Activated naive CD4-positive, alpha-beta T cell treated with anti-CD3 and anti-CD28 coated beads, Interleukin-2, amount 50 U/mL, for 72 hours (primary cell): Measurements from ENCODE around the gene TMPRSS15. TPM values are rescaled to one million over a fixed set of nuclear protein-coding genes. Genes with fewer than 3 reads are reported as not detected.
A peak's percentile ranks its signal among the peaks of the same experiment; 100 is the strongest.

ENCODE experiments used
- ATAC-seq, 2 donors: fragments of 150-1000 bp; cut with Tn5 transposase; 2 replicates each; pipeline ENCODE4 v1.10.0; 2021; ENCODE audit warnings: mild to moderate bottlenecking in 2 of 2, moderate library complexity in 2 of 2
- DNase-seq, 2 donors: peaks; one replicate each; pipeline ENCODE4 v3.0.0; 2021 to 2022; ENCODE audit warnings: low spot score in 2 of 2
- H3K27ac Mint-ChIP-seq, 2 donors: one replicate each; pipeline ENCODE4 v1.8.0; 2022; ENCODE audit warnings: mild to moderate bottlenecking in 2 of 2, mixed read lengths in 2 of 2
- H3K36me3 Mint-ChIP-seq, 2 donors: one replicate each; pipeline ENCODE4 v1.8.0; 2022; ENCODE audit warnings: mixed read lengths in 2 of 2
- H3K9me3 Mint-ChIP-seq, 2 donors: one replicate each; pipeline ENCODE4 v1.8.0; 2022; ENCODE audit warnings: mixed read lengths in 2 of 2
- total RNA-seq, 2 donors: library from RNA; stranded (reverse); gene quantifications; one replicate each; pipeline ENCODE4 v1.2.3, GENCODE V29; 2022

The TMPRSS15 gene
- total RNA-seq, 2 donors from 2014 or later, result not detected

DNA sequence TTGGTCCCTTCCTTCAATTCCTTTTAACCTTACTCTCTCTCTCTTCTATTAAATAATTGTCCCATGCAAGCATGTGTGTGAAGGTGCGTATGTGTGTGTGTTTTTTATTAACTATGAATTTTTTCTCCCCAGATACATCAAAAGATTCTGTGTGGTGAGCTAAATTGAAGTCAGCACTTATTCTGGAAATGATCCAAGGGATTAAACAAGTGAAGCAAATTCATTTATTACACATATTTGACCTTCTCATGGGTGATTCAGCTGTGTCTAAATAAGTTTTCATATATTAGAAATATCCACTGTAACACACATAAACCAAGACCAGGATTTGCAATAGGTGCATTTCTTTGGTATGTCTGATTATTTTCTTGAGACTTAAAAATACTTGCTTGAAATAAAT is 134.7 kb downstream of the TMPRSS15 start:
- Mint-ChIP-seq H3K27ac (no peak overlapping the region), H3K36me3 (no peaks in the 10 kb centered on the region), H3K9me3 (peaks cover 2 to 10% of the 10 kb centered on the region in 2 donors)
- DNase-seq, result no peak
- no peak for ATAC-seq

DNA sequence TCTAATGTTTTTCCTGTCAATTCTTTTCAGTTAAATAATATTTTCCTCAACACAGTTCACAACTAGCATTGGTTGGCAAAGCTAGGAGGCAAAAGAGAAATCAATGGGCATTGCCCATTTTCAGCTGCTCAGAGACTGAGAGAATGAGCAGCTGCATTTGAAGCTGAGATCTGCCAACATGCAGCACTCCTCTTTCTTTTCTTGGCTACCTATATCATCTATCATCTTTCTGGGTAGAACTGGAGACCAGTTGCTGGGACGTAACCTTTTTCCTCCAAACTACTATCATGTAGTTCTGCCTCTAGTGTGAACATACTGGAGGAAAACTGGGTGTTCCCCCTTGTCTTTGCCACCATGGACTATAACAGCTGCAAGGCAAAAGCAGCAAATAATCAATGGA is 136.1 kb downstream of the TMPRSS15 start:
- H3K9me3 Mint-ChIP-seq, result peaks cover 2 to 10% of the 10 kb centered on the region in 2 donors
- DNase-seq (no peak), ATAC-seq (no peak)
- H3K36me3 Mint-ChIP-seq, result no peaks in the 10 kb centered on the region
- H3K27ac Mint-ChIP-seq, result no peak overlapping the region

DNA sequence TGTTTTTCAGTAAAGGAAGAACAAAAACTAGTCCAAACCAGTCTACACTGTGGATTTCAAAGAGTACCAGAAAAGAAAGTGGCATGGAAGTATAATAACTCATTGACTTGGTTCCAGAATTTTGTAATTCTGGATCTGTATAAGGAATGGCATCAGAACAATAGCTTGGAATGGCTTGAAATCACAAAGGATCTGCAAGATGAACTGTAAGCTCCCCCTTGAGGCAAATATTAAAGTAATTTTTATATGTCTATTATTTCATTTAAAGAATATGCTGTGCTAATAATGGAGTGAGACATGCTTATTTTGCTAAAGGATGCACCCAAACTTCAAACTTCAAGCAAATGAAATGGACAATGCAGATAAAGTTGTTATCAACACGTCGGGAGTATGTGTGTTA is 137.6 kb downstream of the TMPRSS15 start:
- DNase-seq (no peak), ATAC-seq (no peak)
- Mint-ChIP-seq H3K9me3 (peaks cover 2 to 10% of the 10 kb centered on the region in 2 donors), H3K27ac (no peak overlapping the region), H3K36me3 (no peaks in the 10 kb centered on the region)

DNA sequence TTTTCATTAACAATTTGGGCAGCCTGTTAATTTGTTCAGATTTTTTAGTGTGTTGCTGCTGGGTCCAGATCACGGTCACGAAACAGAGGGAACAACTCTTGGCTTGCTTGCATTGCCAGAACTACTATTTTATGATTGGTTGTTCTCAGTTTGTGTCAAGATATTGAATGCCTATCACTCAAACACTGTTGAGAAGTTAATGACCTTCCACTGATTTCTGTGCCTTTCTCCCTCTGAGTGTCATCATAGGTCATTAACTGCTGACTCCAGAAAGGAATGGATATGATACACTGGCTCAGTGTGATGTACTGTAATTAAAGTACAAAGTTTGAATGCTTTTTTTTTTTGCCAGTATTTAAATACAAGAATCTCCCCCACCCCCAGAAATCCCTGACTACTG is 149.8 kb downstream of the TMPRSS15 start:
- no peaks in the 10 kb centered on the region for H3K9me3 Mint-ChIP-seq
- ATAC-seq (no peak), DNase-seq (no peak)
- H3K27ac Mint-ChIP-seq, result no peak overlapping the region
- H3K36me3 Mint-ChIP-seq, result no peaks in the 10 kb centered on the region

DNA sequence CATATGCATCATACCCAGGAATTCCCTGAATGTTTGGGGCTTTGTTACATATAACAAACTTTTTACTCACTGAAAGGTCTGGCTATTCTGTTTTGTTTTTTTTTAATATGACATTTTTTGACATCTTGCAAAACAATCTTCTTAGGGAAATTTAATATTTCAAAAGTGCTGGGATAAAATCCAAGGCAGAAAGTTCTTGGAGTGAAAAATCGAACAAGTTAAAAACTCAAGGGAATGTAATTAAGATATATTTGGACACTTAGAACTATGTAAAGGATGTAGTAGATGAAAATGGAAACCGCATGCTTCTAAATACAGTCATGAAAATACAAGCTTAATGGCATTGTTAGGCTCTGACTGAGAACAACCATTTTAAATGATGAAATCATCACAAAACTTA is 150.4 kb downstream of the TMPRSS15 start:
- no peak for ATAC-seq
- DNase-seq, result no peak
- no peaks in the 10 kb centered on the region for H3K9me3 Mint-ChIP-seq
- no peaks in the 10 kb centered on the region for H3K36me3 Mint-ChIP-seq
- no peak overlapping the region for H3K27ac Mint-ChIP-seq

DNA sequence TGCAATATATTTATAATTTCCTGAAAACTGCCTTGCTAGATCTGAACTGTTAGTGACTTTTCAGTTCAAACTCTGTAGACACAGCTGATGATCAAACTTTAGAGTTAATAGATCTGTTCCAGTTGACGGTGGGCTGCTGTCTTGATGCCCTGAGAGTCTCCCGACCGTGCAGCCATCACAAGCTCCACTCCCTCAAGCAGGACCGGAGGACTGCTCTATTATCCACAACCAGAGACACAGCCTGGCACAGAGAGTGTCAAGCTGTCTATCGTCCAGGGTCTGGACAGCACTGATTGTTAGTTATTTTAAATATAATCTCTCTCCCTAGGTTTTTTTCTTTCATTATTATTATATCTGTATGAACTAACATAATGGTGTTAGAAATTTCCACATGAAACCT is 150.9 kb downstream of the TMPRSS15 start:
- peak; percentile 45 to 55 for ATAC-seq
- Mint-ChIP-seq H3K27ac (no peak overlapping the region), H3K36me3 (no peaks in the 10 kb centered on the region), H3K9me3 (no peaks in the 10 kb centered on the region)
- DNase-seq, result no peak

DNA sequence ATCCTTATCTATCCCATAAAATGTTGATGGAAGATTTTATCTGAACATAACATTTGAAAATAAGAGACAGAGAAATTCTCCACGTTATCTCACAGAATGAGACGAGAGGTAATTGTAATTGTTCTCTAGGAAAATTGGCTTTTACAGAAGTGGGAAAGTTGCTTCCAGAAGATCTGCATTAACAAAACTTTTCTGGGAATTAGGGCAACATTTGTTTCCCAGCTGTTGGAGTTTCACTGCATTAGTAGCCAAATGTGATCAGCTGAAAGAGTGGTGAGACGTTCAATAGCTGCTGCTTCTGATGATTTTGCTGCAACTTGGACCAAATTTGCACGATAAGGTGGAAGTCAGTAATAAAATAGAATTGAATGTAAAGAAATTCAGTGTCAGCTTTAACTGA is 151.3 kb downstream of the TMPRSS15 start:
- DNase-seq (no peak), ATAC-seq (peak in 1 of 2 donors; percentile 20)
- H3K27ac Mint-ChIP-seq, result no peak overlapping the region
- H3K9me3 Mint-ChIP-seq, result no peaks in the 10 kb centered on the region
- no peaks in the 10 kb centered on the region for H3K36me3 Mint-ChIP-seq

DNA sequence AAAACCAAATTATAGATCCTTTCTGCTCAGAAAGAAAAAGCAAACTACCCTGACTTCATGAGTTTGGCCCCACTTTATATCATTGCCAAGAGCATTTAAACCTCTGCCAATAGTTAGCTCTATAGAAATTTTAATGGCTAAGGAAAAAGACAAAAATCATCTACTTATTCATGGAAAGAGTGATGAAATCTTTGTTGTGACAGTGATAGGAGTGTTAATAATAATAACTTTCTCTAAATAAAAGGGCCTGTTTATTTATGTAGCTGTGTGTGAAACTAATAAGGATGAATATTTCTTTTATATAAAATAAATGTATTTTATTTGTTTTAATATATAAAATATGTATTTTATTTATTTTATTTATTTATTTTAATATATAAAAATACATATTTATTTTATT is 152.5 kb downstream of the TMPRSS15 start:
- ATAC-seq, result no peak
- no peak overlapping the region for H3K27ac Mint-ChIP-seq
- DNase-seq, result no peak
- peaks cover 0 to 5% of the 10 kb centered on the region in 2 donors for H3K36me3 Mint-ChIP-seq
- no peaks in the 10 kb centered on the region for H3K9me3 Mint-ChIP-seq

DNA sequence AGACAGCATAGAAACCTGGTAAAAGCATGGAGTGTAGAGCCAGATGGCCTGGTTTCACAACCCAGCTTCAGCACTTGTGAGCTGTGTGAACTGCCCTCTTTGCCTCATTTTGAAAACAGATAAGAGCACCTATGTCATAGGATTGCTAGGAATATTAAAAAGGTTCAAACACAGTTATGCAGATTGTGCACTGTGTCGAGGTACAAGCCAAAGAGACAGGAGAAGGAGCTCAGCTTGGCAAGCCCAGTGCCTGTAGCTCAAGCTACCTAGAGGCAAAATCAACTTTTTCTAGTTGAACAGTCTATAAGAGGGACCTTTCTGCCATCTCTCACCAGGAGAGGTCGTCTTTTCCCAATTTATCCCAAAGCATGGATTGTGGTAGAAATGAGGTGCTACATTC is 153.9 kb downstream of the TMPRSS15 start:
- DNase-seq (no peak), ATAC-seq (peak; percentile 68 to 79)
- Mint-ChIP-seq H3K36me3 (peaks cover 0 to 11% of the 10 kb centered on the region in 2 donors), H3K27ac (no peak overlapping the region), H3K9me3 (no peaks in the 10 kb centered on the region)

DNA sequence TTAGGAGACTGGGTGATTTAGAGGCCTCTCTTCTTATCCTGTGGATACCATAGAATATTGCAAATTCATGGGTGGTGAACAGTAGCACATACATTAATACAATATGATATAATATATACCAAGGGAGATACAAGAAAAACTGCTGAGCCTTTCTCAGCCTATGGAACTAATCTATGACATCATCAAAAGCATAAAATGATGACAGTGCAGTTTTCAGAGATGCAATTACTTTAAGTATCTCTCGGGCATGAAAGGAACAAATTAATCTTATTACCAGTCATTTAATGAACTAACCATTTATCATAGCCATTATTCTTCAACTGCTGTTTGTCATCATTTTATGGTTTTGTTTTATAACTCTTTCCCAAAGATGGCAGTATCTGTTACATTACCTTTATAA is 155.4 kb downstream of the TMPRSS15 start:
- Mint-ChIP-seq H3K27ac (no peak overlapping the region), H3K36me3 (peaks cover 6 to 19% of the 10 kb centered on the region in 2 donors), H3K9me3 (no peaks in the 10 kb centered on the region)
- DNase-seq (no peak), ATAC-seq (no peak)

DNA sequence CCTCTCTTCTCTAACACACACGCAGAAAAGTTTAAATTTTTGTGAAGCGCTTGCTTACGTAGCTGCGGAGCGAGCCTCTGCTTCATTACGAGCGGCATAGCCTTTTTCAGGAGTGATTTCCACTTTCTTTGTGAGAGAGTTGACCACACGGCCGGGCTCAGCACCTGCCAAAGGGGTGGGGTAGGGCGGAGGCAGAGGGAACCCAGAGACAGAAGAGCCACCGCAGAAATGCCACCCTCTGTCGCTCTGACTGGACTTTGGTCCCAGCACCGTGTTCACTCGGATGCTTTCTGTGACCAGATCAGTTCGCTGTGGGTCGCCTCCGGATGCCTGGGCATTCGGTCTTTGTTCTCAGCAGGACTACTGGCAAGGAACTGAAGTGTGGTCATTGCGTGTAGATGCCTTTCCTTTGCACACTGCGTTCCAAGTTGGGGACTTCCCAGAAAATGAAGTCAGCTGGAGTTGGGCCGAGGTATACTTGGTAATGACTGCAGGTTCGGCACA is 158.1 kb downstream of the TMPRSS15 start:
- no peak overlapping the region for H3K27ac Mint-ChIP-seq
- DNase-seq (no peak), ATAC-seq (no peak)
- H3K9me3 Mint-ChIP-seq, result no peaks in the 10 kb centered on the region
- H3K36me3 Mint-ChIP-seq, result peaks cover 6 to 19% of the 10 kb centered on the region in 2 donors

DNA sequence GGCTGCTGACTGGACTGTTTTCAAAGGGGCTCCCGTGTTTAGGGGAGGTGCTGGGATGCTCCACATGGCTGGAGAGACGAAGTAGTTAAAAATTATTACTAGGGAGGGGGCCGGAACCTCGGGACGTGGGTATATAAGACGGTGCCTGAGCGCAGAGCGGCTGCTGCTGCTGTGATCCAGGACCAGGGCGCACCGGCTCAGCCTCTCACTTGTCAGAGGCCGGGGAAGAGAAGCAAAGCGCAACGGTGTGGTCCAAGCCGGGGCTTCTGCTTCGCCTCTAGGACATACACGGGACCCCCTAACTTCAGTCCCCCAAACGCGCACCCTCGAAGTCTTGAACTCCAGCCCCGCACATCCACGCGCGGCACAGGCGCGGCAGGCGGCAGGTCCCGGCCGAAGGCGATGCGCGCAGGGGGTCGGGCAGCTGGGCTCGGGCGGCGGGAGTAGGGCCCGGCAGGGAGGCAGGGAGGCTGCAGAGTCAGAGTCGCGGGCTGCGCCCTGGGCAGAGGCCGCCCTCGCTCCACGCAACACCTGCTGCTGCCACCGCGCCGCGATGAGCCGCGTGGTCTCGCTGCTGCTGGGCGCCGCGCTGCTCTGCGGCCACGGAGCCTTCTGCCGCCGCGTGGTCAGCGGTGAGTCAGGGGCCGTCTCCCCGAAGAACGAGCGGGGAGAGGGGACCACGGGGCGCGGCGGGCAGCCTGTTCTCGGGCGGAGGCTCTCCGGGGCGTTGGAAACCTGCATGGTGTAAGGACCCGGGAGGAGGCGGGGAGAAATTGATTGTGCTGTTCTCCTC is 158.7 kb downstream of the TMPRSS15 start, which contains the start of gene CHODL:
CHODL (plus strand) TSS at position 163 of the 793 bp plus-strand sequence; CDS start at position 554, 391 bp downstream.
- Mint-ChIP-seq H3K27ac (no peak within 1 kb of the TSS), H3K9me3 (no peaks in the 10 kb centered on the region), H3K36me3 (peaks cover 6 to 19% of the 10 kb centered on the region in 2 donors)
- ATAC-seq (no peak), DNase-seq (no peak)

DNA sequence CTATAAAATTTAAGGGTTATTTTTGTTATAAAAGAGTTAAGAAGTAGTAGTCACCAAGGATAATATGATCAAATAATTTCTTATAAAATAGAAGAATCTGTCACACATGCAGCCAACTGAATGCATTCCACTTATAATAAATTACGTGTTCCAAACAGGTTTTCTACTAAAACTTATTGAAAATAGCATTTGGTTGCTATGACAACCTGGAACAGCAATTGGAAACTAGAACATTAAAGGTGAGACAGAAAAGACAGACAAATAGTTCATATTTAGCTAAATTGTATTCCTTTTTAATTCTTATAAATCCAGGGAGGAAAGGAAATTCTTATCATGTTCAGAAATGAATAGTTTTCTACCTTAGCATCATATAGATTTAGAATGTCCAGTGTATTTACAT is 168.0 kb downstream of the TMPRSS15 start:
- peaks cover 5 to 7% of the 10 kb centered on the region in 2 donors for H3K9me3 Mint-ChIP-seq
- no peak for DNase-seq
- no peak overlapping the region for H3K27ac Mint-ChIP-seq
- no peaks in the 10 kb centered on the region for H3K36me3 Mint-ChIP-seq
- ATAC-seq, result no peak

DNA sequence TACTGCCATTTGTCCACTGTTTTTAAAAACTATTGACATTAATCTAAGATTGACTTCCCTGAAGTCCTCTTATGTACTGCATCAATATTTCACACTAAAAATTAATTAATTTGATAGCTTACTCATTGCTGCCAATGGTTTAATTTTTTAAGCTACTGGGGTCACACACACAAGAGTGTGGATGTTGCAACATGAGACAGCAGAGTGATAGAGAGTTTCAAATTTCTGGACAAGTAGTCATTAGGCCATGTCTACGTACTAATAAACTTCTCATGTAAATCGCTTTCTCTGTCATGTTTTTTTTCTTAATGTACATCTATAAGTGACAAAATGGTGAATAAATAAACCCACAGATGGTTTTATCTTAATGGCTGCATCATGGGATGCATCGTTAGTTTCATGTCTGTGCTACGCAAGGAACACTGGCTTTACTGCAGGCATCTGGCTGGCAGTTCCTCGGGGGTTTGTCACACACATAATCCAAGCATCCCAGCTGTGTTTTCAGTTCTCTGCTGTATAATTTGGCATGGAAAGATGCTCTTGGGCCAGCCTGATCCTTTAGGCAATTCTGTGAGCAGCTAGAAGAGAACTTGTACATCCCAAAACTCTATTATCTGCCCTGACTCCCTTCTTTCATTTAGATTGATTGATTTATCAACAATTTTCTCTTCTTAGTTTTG is 175.4 kb downstream of the TMPRSS15 start:
- ATAC-seq (no peak), DNase-seq (no peak)
- Mint-ChIP-seq H3K9me3 (no peaks in the 10 kb centered on the region), H3K36me3 (no peaks in the 10 kb centered on the region), H3K27ac (no peak overlapping the region)

DNA sequence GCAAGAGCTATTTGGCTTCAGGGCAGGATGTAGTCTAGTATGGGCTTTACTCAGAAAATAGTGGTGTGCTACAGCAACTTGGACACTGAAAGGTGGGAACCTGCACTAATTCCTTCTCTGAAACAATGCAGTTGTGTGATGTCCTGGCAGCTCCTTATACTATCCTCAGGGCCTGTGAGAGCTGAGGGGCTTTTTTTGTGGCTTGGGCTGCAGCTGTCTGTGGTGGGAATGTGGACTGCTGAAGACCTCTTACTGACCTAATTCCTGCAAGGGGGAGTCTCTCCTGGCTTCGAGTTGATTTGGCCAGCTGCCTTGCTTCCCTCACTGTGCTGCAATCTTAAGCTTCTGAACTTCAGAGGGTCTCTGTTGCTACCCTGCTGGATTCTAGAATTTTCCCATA is 181.2 kb downstream of the TMPRSS15 start:
- H3K36me3 Mint-ChIP-seq, result peaks cover 10 to 25% of the 10 kb centered on the region in 2 donors
- peaks cover 32 to 34% of the 10 kb centered on the region in 2 donors for H3K9me3 Mint-ChIP-seq
- H3K27ac Mint-ChIP-seq, result no peak overlapping the region
- DNase-seq (no peak), ATAC-seq (no peak)

DNA sequence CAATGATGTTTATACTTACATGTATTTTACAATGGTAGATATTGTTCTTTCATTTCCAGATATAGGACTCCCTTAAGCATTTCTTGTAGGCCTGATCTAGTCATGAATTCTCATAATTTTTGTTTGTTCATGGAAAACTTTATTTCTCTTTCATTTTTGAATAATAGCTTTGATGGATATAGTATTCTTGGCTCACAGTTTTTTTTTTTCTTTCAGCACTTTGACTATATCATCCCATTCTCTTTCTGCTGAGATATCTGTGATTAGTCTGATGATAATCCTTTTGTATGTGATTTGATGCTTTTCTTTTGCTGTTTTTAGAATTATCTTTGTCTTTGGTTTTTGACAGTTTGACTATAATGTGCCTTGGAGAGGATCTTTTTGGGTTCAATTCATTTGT is 183.1 kb downstream of the TMPRSS15 start:
- DNase-seq (no peak), ATAC-seq (no peak)
- H3K27ac Mint-ChIP-seq, result no peak overlapping the region
- H3K9me3 Mint-ChIP-seq, result peaks cover 41 to 45% of the 10 kb centered on the region in 2 donors
- H3K36me3 Mint-ChIP-seq, result peaks cover 10 to 25% of the 10 kb centered on the region in 2 donors
